Colonic mucosa (tissue), 4 donors: ENCODE results near the gene LINC00632. TPM values are rescaled to one million over a fixed set of nuclear protein-coding genes. Genes with fewer than 3 reads are reported as not detected.

ENCODE experiments used
- DNase-seq: peaks from one replicate; pipeline ENCODE4 v3.0.0-alpha.2; 2020
- H3K27ac ChIP-seq: fragments of 200-600 bp; one replicate; pipeline ENCODE4 v1.8.0; 2021
- H3K27me3 ChIP-seq: fragments of 200-600 bp; one replicate; pipeline ENCODE4 v1.8.0; 2021
- H3K36me3 ChIP-seq: fragments of 200-600 bp; one replicate; pipeline ENCODE4 v1.8.0; 2021
- H3K4me1 ChIP-seq: fragments of 200-600 bp; one replicate; pipeline ENCODE4 v1.8.0; 2021; ENCODE audit warnings: mild to moderate bottlenecking
- H3K4me3 ChIP-seq: fragments of 200-600 bp; one replicate; pipeline ENCODE4 v1.8.0; 2021
- H3K9ac ChIP-seq, 2 donors: one replicate each; pipeline ENCODE4 v1.7.0; 2013; ENCODE audit warnings: control low read depth in 2 of 2, low read depth in 2 of 2, low read length in 2 of 2
- H3K9me3 ChIP-seq: fragments of 200-600 bp; one replicate; pipeline ENCODE4 v1.8.0; 2021
- CTCF ChIP-seq: fragments of 200-600 bp; IDR thresholded peaks from one replicate; pipeline ENCODE4 v1.8.0; 2022; ENCODE audit warnings: antibody characterized with exemption, mild to moderate bottlenecking
- intact Hi-C: fragments of 100-400 bp; cut with DNase I; formaldehyde crosslinking; loops from one replicate; pipeline ENCODE4 v1.14.1; 2022
- total RNA-seq, 2 donors: library from RNA; stranded (reverse); fragmentation: NEBNext Ultra II Directional in 1 of 2; extraction: Animal tissue kit (Norgen Biotek cat#: 25700) in 1 of 2; gene quantifications; one replicate each; pipeline ENCODE4 v1.2.1, GENCODE V29; 2021
- donor health status: healthy.
- donor health status: DM: no; HTN: no; CAD: no.
- donor health status: DM: no; HTN: no; CAD: no.

LINC00632 gene
- total RNA-seq, 2 donors from 2014 or later, result 12.1 to 27.3 TPM

- DNase-seq, result no peak
Measured at GRCh38 chrX:140776320-140776719, 66.8 kb downstream of the LINC00632 start.

GRCh38 chrX:140794642-140795041 lies 85.1 kb downstream of the LINC00632 start:
- intact Hi-C loops, result no loop called here
- no peak for TF ChIP-seq CTCF
- Histone ChIP-seq H3K27ac (no peak overlapping the region), H3K4me1 (no peaks in the 10 kb centered on the region), H3K27me3 (no peaks in the 10 kb centered on the region), H3K9me3 (no peaks in the 10 kb centered on the region), H3K9ac (no peak overlapping the region), H3K4me3 (no peak overlapping the region), H3K36me3 (no peaks in the 10 kb centered on the region)
- no peak for DNase-seq

More at GRCh38 chrX:140776320-140776719, 66.8 kb downstream of the LINC00632 start:
- TF ChIP-seq CTCF, result no peak
- Histone ChIP-seq H3K27me3 (no peaks in the 10 kb centered on the region), H3K36me3 (no peaks in the 10 kb centered on the region), H3K9ac (no peak overlapping the region), H3K27ac (no peak overlapping the region), H3K9me3 (no peaks in the 10 kb centered on the region), H3K4me3 (no peak overlapping the region), H3K4me1 (no peaks in the 10 kb centered on the region)
- intact Hi-C loops, result no loop called here

GRCh38 chrX:140799216-140799615 lies 89.7 kb downstream of the LINC00632 start:
- Histone ChIP-seq H3K9me3 (no peaks in the 10 kb centered on the region), H3K4me3 (no peak overlapping the region), H3K9ac (no peak overlapping the region), H3K4me1 (no peaks in the 10 kb centered on the region), H3K36me3 (no peaks in the 10 kb centered on the region), H3K27me3 (no peaks in the 10 kb centered on the region), H3K27ac (no peak overlapping the region)
- no peak for DNase-seq
- intact Hi-C loops, result no loop called here
- no peak for TF ChIP-seq CTCF

GRCh38 chrX:140804292-140804691 lies 94.7 kb downstream of the LINC00632 start:
- no peaks in the 10 kb centered on the region for H3K36me3 ChIP-seq
- no peak overlapping the region for H3K27ac ChIP-seq
- H3K4me1 ChIP-seq, result no peaks in the 10 kb centered on the region
- intact Hi-C loops, result no loop called here
- DNase-seq, result no peak
- no peak for TF ChIP-seq CTCF
- no peaks in the 10 kb centered on the region for H3K27me3 ChIP-seq
- H3K4me3 ChIP-seq, result no peak overlapping the region
- H3K9me3 ChIP-seq, result no peaks in the 10 kb centered on the region
- no peak overlapping the region for H3K9ac ChIP-seq

GRCh38 chrX:140815868-140816267 lies 106.3 kb downstream of the LINC00632 start:
- Histone ChIP-seq H3K27ac (no peak overlapping the region), H3K9ac (no peak overlapping the region), H3K27me3 (no peaks in the 10 kb centered on the region), H3K4me3 (no peak overlapping the region), H3K4me1 (no peaks in the 10 kb centered on the region), H3K36me3 (no peaks in the 10 kb centered on the region), H3K9me3 (no peaks in the 10 kb centered on the region)
- intact Hi-C loops, result no loop called here
- no peak for TF ChIP-seq CTCF
- DNase-seq, result no peak

- no peak overlapping the region for H3K9ac ChIP-seq
- H3K9me3 ChIP-seq, result no peaks in the 10 kb centered on the region
- DNase-seq, result no peak
- H3K4me1 ChIP-seq, result no peaks in the 10 kb centered on the region
- no peaks in the 10 kb centered on the region for H3K27me3 ChIP-seq
- H3K4me3 ChIP-seq, result no peak overlapping the region
- intact Hi-C loops, result no loop called here
- TF ChIP-seq CTCF, result peak; percentile 41
- no peak overlapping the region for H3K27ac ChIP-seq
- H3K36me3 ChIP-seq, result no peaks in the 10 kb centered on the region
Measured at GRCh38 chrX:140817943-140818342, 108.4 kb downstream of the LINC00632 start.
